GM06990 (cell line): ENCODE results near the gene DNMT3A.

Experiments used
- DNase-seq: peaks from one replicate; pipeline ENCODE4 v3.0.0-alpha.2; 2011; ENCODE audit not compliant: insufficient read length; ENCODE audit errors: extremely low read depth
- H3K27me3 ChIP-seq: replicated peaks from 2 replicates; pipeline ENCODE4 v1.6.0; 2011; ENCODE audit warnings: low read length; ENCODE audit not compliant: control insufficient read depth, insufficient read depth
- H3K36me3 ChIP-seq: 2 replicates; pipeline ENCODE4 v1.5.1; 2011; ENCODE audit warnings: low read length; ENCODE audit not compliant: control insufficient read depth, insufficient read depth
- H3K4me3 ChIP-seq: replicated peaks from 2 replicates; pipeline ENCODE4 v1.5.1; 2011; ENCODE audit warnings: low read depth, mild to moderate bottlenecking, control low read depth, low read length
- CTCF ChIP-seq: IDR thresholded peaks from 2 replicates; pipeline ENCODE4 v1.5.1; 2011; ENCODE audit warnings: low read length, control low read depth, mild to moderate bottlenecking, inconsistent platforms; ENCODE audit not compliant: insufficient read depth, poor library complexity, severe bottlenecking

Gene DNMT3A

GRCh38 chr2:25259737-25260124, 82.0 kb downstream of the DNMT3A start:
- no peak for TF ChIP-seq CTCF
- peaks cover 5% of the 10 kb centered on the region for H3K36me3 ChIP-seq
- H3K27me3 ChIP-seq: no peaks in the 10 kb centered on the region
- H3K4me3 ChIP-seq: no peak overlapping the region
- DNase-seq: no peak

GRCh38 chr2:25258847-25259736, 82.6 kb downstream of the DNMT3A start:
- Histone ChIP-seq H3K36me3 (peaks cover 5% of the 10 kb centered on the region), H3K4me3 (no peak overlapping the region), H3K27me3 (no peaks in the 10 kb centered on the region)
- DNase-seq: no peak
- TF ChIP-seq CTCF: no peak

GRCh38 chr2:25257931-25258846, 83.5 kb downstream of the DNMT3A start:
- no peak for DNase-seq
- peaks cover 5% of the 10 kb centered on the region for H3K36me3 ChIP-seq

GRCh38 chr2:25257032-25257552, 84.6 kb downstream of the DNMT3A start:
- Histone ChIP-seq H3K36me3 (peaks cover 5% of the 10 kb centered on the region), H3K27me3 (no peaks in the 10 kb centered on the region), H3K4me3 (no peak overlapping the region)
- DNase-seq: no peak
- TF ChIP-seq CTCF: no peak

More at GRCh38 chr2:25257931-25258846, 83.5 kb downstream of the DNMT3A start:
- Histone ChIP-seq H3K27me3 (no peaks in the 10 kb centered on the region), H3K4me3 (no peak overlapping the region)
- no peak for TF ChIP-seq CTCF

- no peaks in the 10 kb centered on the region for H3K27me3 ChIP-seq
- DNase-seq: no peak
- peaks cover 5% of the 10 kb centered on the region for H3K36me3 ChIP-seq
- no peak overlapping the region for H3K4me3 ChIP-seq
- no peak for TF ChIP-seq CTCF
These were observed 85.2 kb downstream of the DNMT3A start for GRCh38 chr2:25256488-25256875.
